Calu3 (cell line): Measurements from ENCODE around the gene COL15A1. TPM values are rescaled to one million over a fixed set of nuclear protein-coding genes. Genes with fewer than 3 reads are reported as not detected.

Source experiments
- BruUV-seq: library from RNA; stranded (reverse); fragments of 400-500 nt; replicated peaks from 2 replicates; lab custom pipeline; 2021; lab: Mats Ljungman, UMichigan
- CTCF ChIA-PET: fragments of 300-600 bp; sonication (Branson Sonifier 250); formaldehyde crosslinking; loops from one replicate; lab custom pipeline; 2022; ENCODE audit warnings: antibody characterized with exemption; lab: Charles Lee
- DNase-seq: peaks from one replicate; pipeline ENCODE4 v3.0.0; 2022
- H3K27ac Mint-ChIP-seq: one replicate; pipeline ENCODE4 v1.8.0; 2022; ENCODE audit warnings: mixed read lengths; ENCODE audit not compliant: unreplicated experiment
- H3K27me3 Mint-ChIP-seq: one replicate; pipeline ENCODE4 v1.8.0; 2022; ENCODE audit warnings: mixed read lengths; ENCODE audit not compliant: unreplicated experiment
- H3K36me3 Mint-ChIP-seq: one replicate; pipeline ENCODE4 v1.8.0; 2022; ENCODE audit warnings: mild to moderate bottlenecking, moderate library complexity, mixed read lengths; ENCODE audit not compliant: insufficient read depth, unreplicated experiment
- H3K4me1 Mint-ChIP-seq: one replicate; pipeline ENCODE4 v1.8.0; 2022; ENCODE audit warnings: mild to moderate bottlenecking, low read depth, mixed read lengths; ENCODE audit not compliant: unreplicated experiment
- H3K4me3 Mint-ChIP-seq: one replicate; pipeline ENCODE4 v1.8.0; 2022; ENCODE audit warnings: mild to moderate bottlenecking, low read depth, moderate library complexity, mixed read lengths; ENCODE audit not compliant: unreplicated experiment
- H3K9me3 Mint-ChIP-seq: one replicate; pipeline ENCODE4 v1.8.0; 2022; ENCODE audit warnings: low read depth, mixed read lengths; ENCODE audit not compliant: unreplicated experiment
- intact Hi-C: fragments of 100-400 bp; cut with micrococcal nuclease; formaldehyde crosslinking; loops from one replicate; pipeline ENCODE4 v1.10.0; 2022; ENCODE audit not compliant: unreplicated experiment
- total RNA-seq: library from RNA; stranded (reverse); gene quantifications from 2 replicates; pipeline ENCODE4 v1.2.3, GENCODE V29; 2022
- TF ChIP-seq, protein P1 (sequence below): fragments of 200-600 bp; IDR thresholded peaks from one replicate; pipeline ENCODE4 v1.8.0; 2022; ENCODE audit warnings: antibody characterized with exemption; ENCODE audit not compliant: unreplicated experiment

Gene COL15A1
- total RNA-seq, 1 experiment from 2014 or later, result not detected

DNA sequence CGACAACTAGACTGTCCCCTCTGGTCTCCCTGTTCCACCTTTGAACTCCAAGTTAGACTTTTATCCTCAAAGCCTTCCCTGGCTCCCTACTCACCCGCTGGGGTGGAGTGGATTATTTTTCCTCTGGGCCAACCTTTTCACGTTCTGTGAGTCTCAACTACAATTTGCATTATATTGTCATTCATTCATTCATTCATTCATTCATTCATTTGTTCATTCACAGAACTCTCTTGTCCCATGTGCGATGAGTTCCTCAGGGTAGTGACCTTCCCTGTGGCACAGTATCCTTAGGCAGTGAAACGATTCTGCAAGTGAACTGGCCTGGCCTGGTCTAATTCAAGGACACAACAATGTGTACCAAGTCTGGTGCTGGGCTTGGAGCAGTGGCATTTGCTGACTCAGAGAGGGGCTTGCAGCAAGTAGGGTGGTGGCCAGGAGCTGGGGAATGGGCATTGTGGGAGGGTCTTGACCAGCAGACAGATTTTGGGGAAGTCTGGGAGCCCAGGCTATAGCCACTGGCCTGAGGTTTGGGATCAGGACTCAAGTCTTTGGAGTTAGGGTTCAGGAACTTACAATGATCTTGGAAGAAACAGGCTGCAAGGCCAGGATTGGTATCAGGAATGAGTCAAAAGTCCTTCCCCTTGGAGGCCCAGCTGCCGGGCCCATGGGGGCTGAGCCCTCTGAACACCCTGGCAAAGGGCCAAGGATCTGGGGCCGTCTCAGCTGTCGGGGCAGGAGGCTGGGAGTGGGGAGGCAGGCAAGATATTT is 37.2 kb upstream of the COL15A1 start:
- no peak overlapping the region for H3K4me3 Mint-ChIP-seq
- BruUV-seq, result no TSS peak
- H3K9me3 Mint-ChIP-seq, result no peaks in the 10 kb centered on the region
- DNase-seq, result no peak
- no peaks in the 10 kb centered on the region for H3K4me1 Mint-ChIP-seq
- H3K27me3 Mint-ChIP-seq, result peaks cover 47% of the 10 kb centered on the region
- TF ChIP-seq, protein P1, sequence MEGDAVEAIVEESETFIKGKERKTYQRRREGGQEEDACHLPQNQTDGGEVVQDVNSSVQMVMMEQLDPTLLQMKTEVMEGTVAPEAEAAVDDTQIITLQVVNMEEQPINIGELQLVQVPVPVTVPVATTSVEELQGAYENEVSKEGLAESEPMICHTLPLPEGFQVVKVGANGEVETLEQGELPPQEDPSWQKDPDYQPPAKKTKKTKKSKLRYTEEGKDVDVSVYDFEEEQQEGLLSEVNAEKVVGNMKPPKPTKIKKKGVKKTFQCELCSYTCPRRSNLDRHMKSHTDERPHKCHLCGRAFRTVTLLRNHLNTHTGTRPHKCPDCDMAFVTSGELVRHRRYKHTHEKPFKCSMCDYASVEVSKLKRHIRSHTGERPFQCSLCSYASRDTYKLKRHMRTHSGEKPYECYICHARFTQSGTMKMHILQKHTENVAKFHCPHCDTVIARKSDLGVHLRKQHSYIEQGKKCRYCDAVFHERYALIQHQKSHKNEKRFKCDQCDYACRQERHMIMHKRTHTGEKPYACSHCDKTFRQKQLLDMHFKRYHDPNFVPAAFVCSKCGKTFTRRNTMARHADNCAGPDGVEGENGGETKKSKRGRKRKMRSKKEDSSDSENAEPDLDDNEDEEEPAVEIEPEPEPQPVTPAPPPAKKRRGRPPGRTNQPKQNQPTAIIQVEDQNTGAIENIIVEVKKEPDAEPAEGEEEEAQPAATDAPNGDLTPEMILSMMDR, result no peak
- H3K36me3 Mint-ChIP-seq, result no peaks in the 10 kb centered on the region
- intact Hi-C loops, result no loop called here
- H3K27ac Mint-ChIP-seq, result no peak overlapping the region
- CTCF ChIA-PET, result no interaction called here

DNA sequence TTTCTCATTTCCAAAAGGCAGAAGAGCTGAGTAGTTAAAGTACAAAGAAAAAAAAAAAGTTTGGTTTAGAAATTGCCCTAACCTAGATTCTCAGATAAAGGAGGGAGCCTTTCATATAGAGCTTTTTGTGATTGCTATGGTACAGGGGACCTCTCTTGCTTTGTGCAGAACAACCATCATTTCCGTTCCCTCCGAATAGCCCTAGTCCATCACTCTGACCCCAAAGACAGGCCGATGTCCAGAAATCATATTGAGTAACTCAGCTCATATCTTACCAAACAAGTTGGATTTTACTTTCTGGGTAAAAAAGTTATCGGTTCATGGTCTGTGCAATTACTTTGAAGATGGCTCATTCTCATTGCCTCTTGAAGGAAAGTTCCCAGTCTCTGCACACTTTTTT is 36.7 kb upstream of the COL15A1 start:
- CTCF ChIA-PET, result no interaction called here
- H3K9me3 Mint-ChIP-seq, result no peaks in the 10 kb centered on the region
- BruUV-seq, result no TSS peak
- intact Hi-C loops, result no loop called here
- no peak overlapping the region for H3K4me3 Mint-ChIP-seq
- no peak overlapping the region for H3K27ac Mint-ChIP-seq
- H3K36me3 Mint-ChIP-seq, result no peaks in the 10 kb centered on the region
- H3K4me1 Mint-ChIP-seq, result no peaks in the 10 kb centered on the region
- H3K27me3 Mint-ChIP-seq, result peaks cover 45% of the 10 kb centered on the region
- no peak for DNase-seq
- TF ChIP-seq, protein P1, result no peak

DNA sequence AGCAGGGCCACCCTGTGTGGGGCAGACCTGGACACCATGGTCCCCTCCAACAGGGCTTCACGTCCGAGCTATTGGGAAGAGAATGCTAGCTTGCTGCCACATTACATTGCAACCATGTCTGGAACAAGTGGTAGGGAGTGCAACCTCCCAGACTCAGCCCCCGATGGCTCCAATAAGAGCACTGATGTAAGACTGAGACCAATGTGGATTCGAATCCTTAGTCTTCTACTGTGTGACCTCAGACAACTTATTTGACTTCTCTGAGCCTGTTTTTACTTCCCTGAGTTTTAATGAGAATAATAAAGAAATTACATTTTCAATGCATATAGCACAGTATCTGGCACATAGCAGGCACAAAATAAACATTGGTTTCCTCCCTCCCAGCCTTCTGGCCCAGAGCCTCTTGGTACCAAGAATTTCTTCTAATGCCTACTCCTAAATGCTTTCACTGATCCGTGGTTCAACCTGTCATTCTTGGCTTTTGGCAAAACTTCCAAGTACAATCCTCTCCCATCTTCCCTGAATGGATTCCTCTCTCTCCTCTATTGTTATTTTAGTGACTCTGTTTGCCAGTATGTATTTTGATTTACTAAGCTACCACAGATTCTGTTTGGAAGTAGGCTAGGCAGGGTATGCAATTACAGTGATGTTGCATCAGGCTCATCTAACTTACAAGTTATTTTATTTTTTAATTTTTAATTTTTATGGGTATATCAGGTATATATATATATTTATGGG is 34.6 kb upstream of the COL15A1 start:
- H3K9me3 Mint-ChIP-seq, result no peaks in the 10 kb centered on the region
- no TSS peak for BruUV-seq
- H3K27me3 Mint-ChIP-seq, result peaks cover 36% of the 10 kb centered on the region
- CTCF ChIA-PET, result interaction anchor here (0.7 kb wide), 1 partner anchor 535 kb away, joined by 3 read pairs; no protein-coding TSS in a partner anchor
- DNase-seq, result no peak
- TF ChIP-seq, protein P1, result no peak
- H3K4me1 Mint-ChIP-seq, result no peaks in the 10 kb centered on the region
- H3K4me3 Mint-ChIP-seq, result no peak overlapping the region
- intact Hi-C loops, result no loop called here
- no peak overlapping the region for H3K27ac Mint-ChIP-seq
- no peaks in the 10 kb centered on the region for H3K36me3 Mint-ChIP-seq

DNA sequence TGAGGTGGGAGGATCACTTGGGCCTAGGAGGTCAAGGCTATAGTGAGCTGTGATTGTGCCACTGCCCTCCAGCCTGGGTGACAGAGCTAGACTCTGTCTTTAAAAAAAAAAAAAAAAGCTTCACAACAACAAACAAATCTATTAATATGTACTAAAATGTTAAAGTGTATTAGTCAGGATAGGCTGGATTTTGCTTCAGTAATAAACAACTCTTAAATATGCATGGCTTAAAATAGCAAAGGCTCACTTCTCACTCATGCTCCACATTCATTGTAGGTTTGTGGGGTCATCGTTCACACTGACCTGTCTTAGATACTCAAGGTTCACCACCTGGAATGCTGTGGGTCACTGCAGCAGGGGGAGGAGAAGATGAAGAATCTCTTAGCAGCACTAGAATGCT is 33.8 kb upstream of the COL15A1 start:
- H3K4me3 Mint-ChIP-seq, result no peak overlapping the region
- intact Hi-C loops, result no loop called here
- H3K9me3 Mint-ChIP-seq, result no peaks in the 10 kb centered on the region
- no peak for DNase-seq
- no peak overlapping the region for H3K27ac Mint-ChIP-seq
- BruUV-seq, result no TSS peak
- no peaks in the 10 kb centered on the region for H3K36me3 Mint-ChIP-seq
- H3K27me3 Mint-ChIP-seq, result peaks cover 36% of the 10 kb centered on the region
- TF ChIP-seq, protein P1, result no peak
- CTCF ChIA-PET, result interaction anchor here (0.7 kb wide), 1 partner anchor 536 kb away, joined by 3 read pairs; no protein-coding TSS in a partner anchor
- no peaks in the 10 kb centered on the region for H3K4me1 Mint-ChIP-seq
